ENCODE data around the gene NTRK2. TPM values are rescaled to one million over a fixed set of nuclear protein-coding genes. Genes with fewer than 3 reads are reported as not detected.
A peak's percentile ranks its signal among the peaks of the same experiment; 100 is the strongest.

The NTRK2 gene
- total RNA-seq, 1 donor from 2014 or later, result 0.46 TPM

GRCh38 chr9:84808416-84808815, 138.9 kb downstream of the NTRK2 start:
- DNase-seq (ENCODE audit: low read depth), result no peak
- no peak for TF ChIP-seq CTCF (conservative IDR thresholded peaks at IDR 0.05; ENCODE audit: low read depth, low read length)
- no peak overlapping the region for H3K4me3 ChIP-seq (ENCODE audit: low read depth, low read length)

DNA sequence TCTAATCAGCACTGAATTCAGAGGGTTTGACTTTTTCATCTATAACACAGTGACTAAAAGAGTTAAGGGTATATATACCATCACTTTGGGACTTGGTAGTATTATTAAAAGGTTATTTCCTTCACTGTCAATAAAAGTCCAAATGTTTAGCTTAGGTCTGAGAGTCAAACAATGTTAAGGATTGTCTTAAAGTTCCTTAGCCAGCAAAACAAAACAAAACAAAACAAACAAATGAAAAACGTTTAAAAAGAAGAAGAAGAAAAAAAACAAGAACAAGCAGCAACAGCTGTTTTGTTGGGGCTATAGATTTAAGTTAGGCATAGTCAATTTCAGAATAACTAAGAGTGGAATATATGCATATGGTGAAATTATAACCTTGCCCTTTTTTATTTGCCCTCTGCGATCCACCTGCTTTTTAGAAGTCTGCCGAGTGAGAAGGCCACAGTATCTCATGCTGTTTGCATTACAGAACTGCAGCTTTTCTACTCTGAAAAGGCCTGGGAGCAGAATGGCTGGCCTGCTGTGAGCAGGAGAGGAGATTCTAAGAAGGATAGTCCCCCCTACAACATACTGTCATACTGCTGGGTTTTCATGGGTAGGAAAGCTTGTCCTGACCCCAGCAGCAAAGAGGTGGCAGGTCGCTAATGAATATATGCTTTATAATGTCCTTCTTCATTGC, 141.7 kb downstream of the NTRK2 start:
- DNase-seq (ENCODE audit: low read depth), result no peak
- TF ChIP-seq CTCF (conservative IDR thresholded peaks at IDR 0.05; ENCODE audit: low read depth, low read length), result no peak

GRCh38 chr9:84811751-84812074, 142.2 kb downstream of the NTRK2 start:
- no peak for DNase-seq (ENCODE audit: low read depth)
- no peak overlapping the region for H3K4me3 ChIP-seq (ENCODE audit: low read depth, low read length)
- no peak for TF ChIP-seq CTCF (conservative IDR thresholded peaks at IDR 0.05; ENCODE audit: low read depth, low read length)

More for the DNA sequence above, 141.7 kb downstream of the NTRK2 start:
- H3K4me3 ChIP-seq (ENCODE audit: low read depth, low read length), result no peak overlapping the region

DNA sequence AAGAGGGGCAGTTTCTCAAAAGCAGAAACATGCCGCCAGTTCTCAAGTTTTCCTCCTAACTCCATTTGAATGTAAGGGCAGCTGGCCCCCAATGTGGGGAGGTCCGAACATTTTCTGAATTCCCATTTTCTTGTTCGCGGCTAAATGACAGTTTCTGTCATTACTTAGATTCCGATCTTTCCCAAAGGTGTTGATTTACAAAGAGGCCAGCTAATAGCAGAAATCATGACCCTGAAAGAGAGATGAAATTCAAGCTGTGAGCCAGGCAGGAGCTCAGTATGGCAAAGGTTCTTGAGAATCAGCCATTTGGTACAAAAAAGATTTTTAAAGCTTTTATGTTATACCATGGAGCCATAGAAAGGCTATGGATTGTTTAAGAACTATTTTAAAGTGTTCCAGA, 142.8 kb downstream of the NTRK2 start:
- no peak for DNase-seq (ENCODE audit: low read depth)
- no peak for TF ChIP-seq CTCF (conservative IDR thresholded peaks at IDR 0.05; ENCODE audit: low read depth, low read length)
- H3K4me3 ChIP-seq (ENCODE audit: low read depth, low read length), result no peak overlapping the region

DNA sequence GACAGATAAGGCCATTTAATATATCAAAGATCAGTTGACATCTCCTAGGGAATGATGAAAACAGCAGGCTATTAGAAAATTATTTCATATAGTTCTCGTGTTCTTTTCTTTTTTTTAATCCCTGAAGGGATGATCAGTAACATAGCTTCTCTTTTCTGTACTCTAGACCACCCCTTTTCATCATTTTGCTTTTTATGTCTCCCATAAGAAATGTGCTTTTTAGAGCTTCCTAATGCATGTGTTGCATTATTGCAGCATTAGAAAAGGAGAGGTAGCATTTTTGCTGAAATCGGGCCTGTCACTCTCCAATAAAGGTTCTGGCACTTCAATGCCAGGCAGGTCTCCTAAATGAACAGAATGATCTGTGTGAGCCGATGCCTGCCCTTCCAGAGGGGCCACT, 143.3 kb downstream of the NTRK2 start:
- no peak overlapping the region for H3K4me3 ChIP-seq (ENCODE audit: low read depth, low read length)
- no peak for DNase-seq (ENCODE audit: low read depth)
- no peak for TF ChIP-seq CTCF (conservative IDR thresholded peaks at IDR 0.05; ENCODE audit: low read depth, low read length)

DNA sequence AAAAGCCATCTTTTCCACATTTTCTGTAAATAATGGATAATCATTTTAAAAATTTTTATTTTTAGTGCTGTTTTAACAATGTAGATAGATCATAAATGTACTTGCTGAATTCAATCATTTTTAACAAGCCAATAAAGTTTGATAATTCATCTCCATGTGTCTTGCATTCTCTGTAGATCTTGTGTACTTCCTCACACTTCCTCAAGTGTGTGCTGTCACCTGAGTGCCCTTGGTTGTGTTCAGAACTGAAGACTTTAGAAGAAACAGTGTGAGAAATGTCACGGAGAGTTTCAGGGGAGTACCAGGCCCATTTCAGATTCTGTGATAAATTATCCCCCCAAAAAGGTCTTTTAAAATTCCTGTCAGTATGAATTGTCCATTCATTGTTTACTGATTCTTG, 146.0 kb downstream of the NTRK2 start:
- no peak for DNase-seq (ENCODE audit: low read depth)
- no peak overlapping the region for H3K4me3 ChIP-seq (ENCODE audit: low read depth, low read length)
- peak; percentile 5 for TF ChIP-seq CTCF (conservative IDR thresholded peaks at IDR 0.05; ENCODE audit: low read depth, low read length)

- no peak for TF ChIP-seq CTCF (conservative IDR thresholded peaks at IDR 0.05; ENCODE audit: low read depth, low read length)
- no peak for DNase-seq (ENCODE audit: low read depth)
- no peak overlapping the region for H3K4me3 ChIP-seq (ENCODE audit: low read depth, low read length)
Observed at GRCh38 chr9:84817038-84817437, 147.5 kb downstream of the NTRK2 start.

Measured in epithelial cell of proximal tubule (primary cell).